ENCODE measurements around the gene LTBP3.
A peak's percentile ranks its signal among the peaks of the same experiment; 100 is the strongest.
"Not testable (repeated sequence)": the region's sequence is repeated elsewhere in the genome, so short reads cannot be mapped to it uniquely, and the experiment has no call there.

LTBP3 gene

GRCh38 chr11:65535102-65535501 is 23.1 kb downstream of the LTBP3 start:
- DNase-seq: no peak

- DNase-seq: no peak
Measured at GRCh38 chr11:65532388-65533064, 25.6 kb downstream of the LTBP3 start.

DNA sequence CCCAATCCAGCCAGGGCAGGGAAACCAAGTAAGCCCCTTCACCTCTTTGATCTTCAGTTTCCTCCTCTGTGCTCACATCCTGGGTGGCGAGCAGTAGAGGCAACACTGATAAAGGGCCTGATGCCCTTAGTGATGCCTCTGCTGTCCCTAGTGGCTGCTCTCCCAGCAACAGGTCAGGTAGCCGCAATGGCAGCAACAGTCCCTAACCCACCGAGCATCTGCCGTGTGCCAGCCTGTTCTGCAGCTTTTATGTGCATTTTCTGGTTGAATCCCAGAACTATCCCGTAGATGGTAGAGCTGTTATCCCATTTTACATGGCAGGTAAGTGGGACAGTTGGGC is 28.0 kb downstream of the LTBP3 start:
- DNase-seq: no peak

DNA sequence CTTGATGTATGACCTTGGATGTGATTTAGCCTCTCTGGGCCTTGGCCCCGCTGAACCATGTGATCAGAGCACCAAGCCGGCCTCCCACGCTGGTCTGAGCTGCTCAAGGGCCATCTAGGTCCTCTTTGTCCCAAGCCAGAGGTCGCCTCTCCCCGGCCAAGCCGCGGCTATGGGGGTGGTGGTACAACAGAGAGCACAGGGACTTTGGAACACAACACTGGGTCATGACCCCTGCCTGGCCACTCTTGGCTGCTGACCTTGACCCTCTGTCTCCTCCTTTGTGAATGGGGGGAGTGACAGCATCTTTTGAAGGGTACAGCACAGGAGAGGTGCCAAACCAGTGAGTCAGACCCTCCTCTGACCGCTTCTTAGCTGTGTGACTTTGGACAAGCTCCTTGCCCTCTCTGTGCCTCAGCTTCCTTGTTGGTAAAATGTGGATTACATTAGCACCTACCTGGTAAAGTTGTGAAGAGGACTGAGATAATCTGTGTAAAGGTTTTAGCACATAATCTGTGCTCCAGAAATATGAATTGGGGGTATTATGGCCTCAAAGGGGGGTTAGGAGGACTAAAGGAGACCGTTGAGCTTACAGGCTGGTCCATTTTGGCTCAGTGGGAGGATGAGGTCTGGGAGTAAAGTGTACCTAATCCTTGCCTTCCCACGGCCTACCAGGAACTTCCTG is 28.5 kb downstream of the LTBP3 start:
- no peak for DNase-seq

DNA sequence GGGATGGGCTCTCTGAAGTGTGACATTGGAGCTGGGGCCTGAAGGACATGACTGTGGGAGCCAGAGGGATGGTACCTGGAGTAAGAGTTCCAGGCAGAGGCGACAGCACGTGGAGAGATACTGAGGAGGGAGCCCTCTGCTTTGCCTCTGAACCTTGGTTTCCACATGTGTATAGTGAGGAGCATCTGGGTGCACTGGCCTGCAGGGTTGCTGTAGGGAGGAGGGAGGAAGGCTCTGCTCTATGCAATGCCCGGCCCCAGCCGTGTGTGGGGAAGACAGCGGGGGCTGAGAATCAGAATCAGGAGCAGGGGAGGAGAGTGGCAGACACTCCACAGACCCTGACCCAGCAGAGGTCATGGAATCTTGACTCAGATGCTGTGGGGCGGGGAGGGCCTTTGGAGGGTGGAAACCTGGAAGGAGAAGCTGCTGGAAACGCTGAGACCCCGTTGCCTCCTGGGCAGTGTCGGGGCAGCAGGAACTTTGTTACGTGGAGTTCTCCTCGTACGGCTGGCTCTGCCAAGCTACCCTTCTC is 29.3 kb downstream of the LTBP3 start:
- no peak for DNase-seq

GRCh38 chr11:65526744-65527143 is 31.4 kb downstream of the LTBP3 start:
- no peak for DNase-seq

DNA sequence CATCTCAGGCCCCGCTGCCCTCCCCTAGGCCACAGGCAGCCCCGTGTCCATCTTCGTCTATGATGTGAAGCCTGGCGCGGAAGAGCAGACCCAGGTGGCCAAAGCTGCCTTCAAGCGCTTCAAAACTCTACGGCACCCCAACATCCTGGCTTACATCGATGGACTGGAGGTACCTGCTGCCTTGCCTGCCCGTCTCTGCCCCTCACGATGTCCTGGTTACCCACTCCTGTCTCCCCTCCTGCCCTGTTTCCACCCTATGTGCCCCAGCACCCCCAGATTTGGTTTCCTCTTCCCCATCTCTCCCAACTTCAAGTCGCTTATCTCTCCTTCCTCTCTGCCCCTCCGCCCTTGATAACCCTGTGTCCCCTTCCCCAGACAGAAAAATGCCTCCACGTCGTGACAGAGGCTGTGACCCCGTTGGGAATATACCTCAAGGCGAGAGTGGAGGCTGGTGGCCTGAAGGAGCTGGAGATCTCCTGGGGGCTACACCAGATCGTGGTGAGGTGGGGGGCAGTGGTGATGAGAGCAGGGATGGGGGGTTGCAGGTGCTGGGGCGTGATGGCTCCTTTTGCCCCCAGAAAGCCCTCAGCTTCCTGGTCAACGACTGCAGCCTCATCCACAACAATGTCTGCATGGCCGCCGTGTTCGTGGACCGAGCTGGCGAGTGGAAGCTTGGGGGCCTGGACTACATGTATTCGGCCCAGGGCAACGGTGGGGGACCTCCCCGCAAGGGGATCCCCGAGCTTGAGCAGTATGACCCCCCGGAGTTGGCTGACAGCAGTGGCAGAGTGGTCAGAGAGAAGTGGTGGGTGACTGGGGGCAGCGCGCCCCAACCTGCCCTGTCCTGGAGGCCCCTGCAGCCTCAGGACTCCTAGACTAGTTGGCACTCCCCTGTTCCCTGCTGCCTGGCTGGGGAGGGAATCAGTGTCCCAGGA is 32.3 kb downstream of the LTBP3 start:
- DNase-seq: no peak

DNA sequence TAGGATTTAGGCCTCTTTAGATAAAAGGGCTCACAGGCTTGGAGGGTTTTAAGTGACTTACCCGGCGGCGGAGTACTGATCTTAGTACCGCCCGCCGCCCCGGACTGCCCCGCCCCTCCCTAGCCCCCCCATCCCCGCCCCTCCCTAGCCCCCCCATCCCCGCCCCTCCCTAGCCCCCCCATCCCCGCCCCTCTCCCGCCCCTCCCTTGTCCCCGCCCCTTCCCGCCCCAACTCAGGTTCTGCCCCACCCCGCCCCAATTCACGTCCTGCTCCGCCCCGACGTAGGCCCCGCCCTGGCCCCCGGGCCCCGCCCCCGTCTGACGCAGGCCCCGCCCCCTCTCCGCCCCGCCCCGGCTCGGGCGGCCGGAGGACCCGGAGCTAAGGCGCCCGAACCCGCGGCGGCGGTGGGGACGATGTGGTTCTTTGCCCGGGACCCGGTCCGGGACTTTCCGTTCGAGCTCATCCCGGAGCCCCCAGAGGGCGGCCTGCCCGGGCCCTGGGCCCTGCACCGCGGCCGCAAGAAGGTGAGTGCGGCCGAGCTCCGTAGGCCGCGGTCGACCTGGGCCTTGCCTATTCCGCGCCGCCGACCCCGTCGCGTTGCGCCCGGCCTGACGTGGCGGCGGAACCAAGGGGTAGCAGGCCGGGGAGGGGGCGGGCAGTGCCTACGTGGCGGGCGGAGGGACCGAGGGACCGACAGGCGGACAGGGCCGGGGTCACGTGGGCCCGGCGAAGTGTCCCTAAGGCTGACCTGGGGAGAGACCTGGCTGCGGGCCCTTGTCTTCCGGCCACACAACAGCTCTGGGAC is 33.2 kb downstream of the LTBP3 start, which contains the start of gene SCYL1:
Gene SCYL1 (plus strand): TSS at position 343 of the 805 bp plus-strand sequence. CDS start 71 bp downstream, at position 414.
- peak; percentile 74 for DNase-seq

- no peak for DNase-seq
Measured at GRCh38 chr11:65524014-65524740, 34.0 kb downstream of the LTBP3 start.

- not testable (repeated sequence) for DNase-seq
Measured at GRCh38 chr11:65523631-65523968, 34.6 kb downstream of the LTBP3 start.

GRCh38 chr11:65522718-65523630 is 35.2 kb downstream of the LTBP3 start:
- DNase-seq: not testable (repeated sequence)

DNA sequence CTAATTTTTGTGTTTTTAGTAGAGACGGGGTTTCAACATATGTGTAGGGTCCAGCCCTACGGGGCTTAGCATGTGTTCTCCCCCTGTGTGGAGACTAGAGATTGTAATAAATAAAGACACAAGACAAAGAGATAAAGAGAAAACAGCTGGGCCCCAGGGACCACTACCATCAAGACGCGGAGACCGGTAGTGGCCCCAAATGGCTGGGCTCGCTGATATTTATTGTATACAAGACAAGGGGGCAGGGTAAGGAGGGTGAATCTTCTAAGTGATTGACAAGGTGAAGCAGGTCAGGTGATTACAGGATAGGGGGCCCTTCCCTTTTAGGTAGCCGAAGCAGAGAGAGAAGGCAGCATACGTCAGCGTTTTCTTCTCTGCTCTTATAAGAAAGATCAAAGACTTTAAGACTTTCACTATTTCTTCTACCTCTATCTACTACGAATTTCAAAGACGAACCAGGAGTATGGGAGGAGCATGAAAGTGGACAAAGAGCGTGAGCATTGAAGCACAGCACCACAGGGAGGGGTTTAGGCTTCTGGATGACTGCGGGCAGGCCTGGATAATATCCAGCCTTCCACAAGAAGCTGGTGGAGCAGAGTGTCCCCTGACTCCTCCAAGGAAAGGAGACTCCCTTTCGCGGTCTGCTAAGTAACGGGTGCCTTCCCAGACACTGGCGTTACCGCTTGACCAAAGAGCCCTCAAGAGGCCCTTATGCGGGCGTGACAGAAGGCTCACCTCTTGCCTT is 36.2 kb downstream of the LTBP3 start:
- DNase-seq: not testable (repeated sequence)

DNA sequence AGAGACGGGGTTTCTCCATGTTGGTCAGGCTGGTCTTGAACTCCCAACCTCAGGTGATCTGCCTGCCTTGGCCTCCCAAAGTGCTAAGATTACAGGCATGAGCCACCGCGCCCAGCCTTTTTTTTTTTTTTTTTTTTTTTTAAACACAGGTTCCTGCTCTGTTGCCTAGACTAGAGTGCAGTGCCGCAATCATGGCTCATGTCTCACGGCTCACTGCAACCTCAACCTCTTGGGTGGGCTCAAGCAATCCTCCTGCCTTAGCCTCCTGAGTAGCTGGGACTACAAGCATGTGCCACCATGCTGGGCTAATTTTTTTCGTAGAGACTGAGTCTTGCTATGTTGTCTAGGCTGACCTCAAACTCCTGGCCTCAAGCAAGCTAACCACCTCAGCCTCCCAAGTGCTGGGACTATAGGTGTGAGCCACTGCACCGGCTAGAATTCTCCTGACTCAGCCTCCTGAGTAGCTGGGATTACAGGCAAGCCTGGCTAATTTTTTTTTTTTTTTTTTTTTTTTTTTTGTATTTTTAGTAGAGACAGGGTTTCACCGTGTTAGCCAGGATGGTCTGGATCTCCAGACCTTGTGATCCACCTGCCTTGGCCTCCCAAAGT is 39.1 kb downstream of the LTBP3 start:
- DNase-seq: not testable (repeated sequence)

GRCh38 chr11:65516135-65516968 is 41.8 kb downstream of the LTBP3 start:
- no peak for DNase-seq

DNA sequence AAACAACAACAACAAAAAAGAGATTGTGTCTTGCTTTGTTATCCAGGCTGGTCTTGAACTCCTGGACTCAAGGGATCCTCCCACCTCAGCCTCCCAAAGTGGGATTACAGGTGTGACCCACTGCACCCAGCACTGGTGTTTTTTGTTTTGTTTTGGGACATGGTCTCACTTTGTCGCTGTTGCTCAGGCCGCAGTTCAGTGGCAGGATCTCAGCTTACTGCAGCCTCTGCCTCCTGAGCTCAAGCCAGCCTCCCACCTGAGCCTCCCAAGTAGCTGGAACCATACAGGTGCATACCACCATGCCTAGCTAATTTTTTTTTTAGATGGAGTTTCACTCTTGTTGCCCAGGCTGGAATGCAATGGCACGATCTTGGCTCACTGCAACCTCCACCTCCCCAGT is 45.8 kb downstream of the LTBP3 start:
- DNase-seq: not testable (repeated sequence)

DNA sequence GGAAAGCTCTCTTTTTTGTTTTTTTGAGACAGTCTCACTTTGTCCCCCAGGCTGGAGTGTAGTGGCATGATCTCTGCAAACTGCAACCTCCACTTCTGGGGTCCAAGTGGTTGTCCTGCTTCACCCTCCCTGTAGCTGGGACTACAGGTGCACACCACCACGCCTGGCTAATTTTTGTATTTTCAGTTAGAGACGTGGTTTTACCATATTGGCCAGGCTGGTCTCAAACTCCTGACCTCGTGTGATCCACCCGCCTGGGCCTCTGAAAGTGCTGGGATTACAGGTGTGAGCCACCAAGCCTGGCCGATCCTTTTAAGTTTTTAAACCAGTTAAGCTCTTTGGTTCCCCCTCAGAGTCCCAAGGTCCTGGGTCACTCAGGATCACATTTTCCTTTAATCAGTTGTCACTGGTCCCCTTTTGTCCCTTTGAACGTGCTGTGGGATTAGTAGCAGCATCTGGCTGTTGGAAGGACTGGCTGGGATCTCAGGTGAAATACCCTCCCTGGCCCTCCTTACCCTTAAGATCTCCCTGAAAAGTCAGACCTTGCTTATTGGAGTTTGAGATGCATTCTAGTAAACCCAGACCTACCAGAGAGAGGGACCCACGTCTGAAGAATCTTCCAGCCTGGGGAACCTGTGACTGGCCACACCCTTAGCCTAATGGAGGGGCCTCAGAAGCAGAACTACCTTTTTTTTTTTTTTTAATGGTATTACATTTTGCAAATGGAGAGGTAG is 51.2 kb downstream of the LTBP3 start:
- DNase-seq: no peak

GRCh38 chr11:65506290-65506771 is 51.8 kb downstream of the LTBP3 start:
- no peak for DNase-seq
